Calu3 (cell line): ENCODE data around the gene VRK3. TPM values are rescaled to one million over a fixed set of nuclear protein-coding genes. Genes with fewer than 3 reads are reported as not detected.
A peak's percentile ranks its signal among the peaks of the same experiment; 100 is the strongest.

ENCODE experiments used
- BruUV-seq: library from RNA; stranded (reverse); fragments of 400-500 nt; replicated peaks from 2 replicates; lab custom pipeline; 2021; lab: Mats Ljungman, UMichigan
- CTCF ChIA-PET: fragments of 300-600 bp; sonication (Branson Sonifier 250); formaldehyde crosslinking; loops from one replicate; lab custom pipeline; 2022; ENCODE audit warnings: antibody characterized with exemption; lab: Charles Lee
- DNase-seq: peaks from one replicate; pipeline ENCODE4 v3.0.0; 2022
- H3K27ac Mint-ChIP-seq: one replicate; pipeline ENCODE4 v1.8.0; 2022; ENCODE audit warnings: mixed read lengths; ENCODE audit not compliant: unreplicated experiment
- H3K27me3 Mint-ChIP-seq: one replicate; pipeline ENCODE4 v1.8.0; 2022; ENCODE audit warnings: mixed read lengths; ENCODE audit not compliant: unreplicated experiment
- H3K36me3 Mint-ChIP-seq: one replicate; pipeline ENCODE4 v1.8.0; 2022; ENCODE audit warnings: mild to moderate bottlenecking, moderate library complexity, mixed read lengths; ENCODE audit not compliant: insufficient read depth, unreplicated experiment
- H3K4me1 Mint-ChIP-seq: one replicate; pipeline ENCODE4 v1.8.0; 2022; ENCODE audit warnings: mild to moderate bottlenecking, low read depth, mixed read lengths; ENCODE audit not compliant: unreplicated experiment
- H3K4me3 Mint-ChIP-seq: one replicate; pipeline ENCODE4 v1.8.0; 2022; ENCODE audit warnings: mild to moderate bottlenecking, low read depth, moderate library complexity, mixed read lengths; ENCODE audit not compliant: unreplicated experiment
- H3K9me3 Mint-ChIP-seq: one replicate; pipeline ENCODE4 v1.8.0; 2022; ENCODE audit warnings: low read depth, mixed read lengths; ENCODE audit not compliant: unreplicated experiment
- CTCF ChIP-seq: fragments of 200-600 bp; IDR thresholded peaks from one replicate; pipeline ENCODE4 v1.8.0; 2022; ENCODE audit warnings: antibody characterized with exemption; ENCODE audit not compliant: unreplicated experiment
- intact Hi-C: fragments of 100-400 bp; cut with micrococcal nuclease; formaldehyde crosslinking; loops from one replicate; pipeline ENCODE4 v1.10.0; 2022; ENCODE audit not compliant: unreplicated experiment
- total RNA-seq: library from RNA; stranded (reverse); gene quantifications from 2 replicates; pipeline ENCODE4 v1.2.3, GENCODE V29; 2022

Gene VRK3
- total RNA-seq, 1 experiment from 2014 or later, result 74.5 TPM

DNA sequence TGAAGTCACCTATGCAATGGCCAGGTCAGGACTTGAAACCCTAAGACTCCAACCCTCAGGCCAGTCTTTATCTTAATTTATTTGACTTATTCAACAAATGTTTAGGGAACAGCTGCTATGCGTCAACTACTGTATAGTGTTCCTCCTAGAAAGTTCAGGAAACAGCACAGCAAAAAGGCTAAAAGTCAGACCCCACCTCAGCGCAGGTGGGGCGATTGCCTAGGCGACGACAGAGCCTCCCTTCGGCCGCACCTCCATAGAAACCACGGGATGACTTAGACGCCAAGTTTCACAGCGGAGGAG, 502 bp downstream of the VRK3 start:
- CTCF ChIA-PET, result no interaction called here
- intact Hi-C loops, result loop anchor here (2.0 kb wide), 1 partner anchor 78 kb away; no protein-coding TSS in a partner anchor
- Mint-ChIP-seq H3K27ac (peak overlapping the region; percentile 100), H3K9me3 (peaks cover 3% of the 10 kb centered on the region), H3K4me3 (peak overlapping the region; percentile 99), H3K4me1 (peaks cover 47% of the 10 kb centered on the region), H3K36me3 (peaks cover 63% of the 10 kb centered on the region), H3K27me3 (no peaks in the 10 kb centered on the region)
- DNase-seq, result no peak
- TF ChIP-seq CTCF, result no peak
- no TSS peak for BruUV-seq

- Mint-ChIP-seq H3K4me3 (no peak overlapping the region), H3K36me3 (peaks cover 60% of the 10 kb centered on the region), H3K9me3 (peaks cover 3% of the 10 kb centered on the region), H3K4me1 (peaks cover 47% of the 10 kb centered on the region), H3K27me3 (no peaks in the 10 kb centered on the region), H3K27ac (no peak overlapping the region)
- no peak for DNase-seq
- no peak for TF ChIP-seq CTCF
- CTCF ChIA-PET, result no interaction called here
- intact Hi-C loops, result no loop called here
- no TSS peak for BruUV-seq
Observed at GRCh38 chr19:50022823-50023222, 2.3 kb downstream of the VRK3 start.

DNA sequence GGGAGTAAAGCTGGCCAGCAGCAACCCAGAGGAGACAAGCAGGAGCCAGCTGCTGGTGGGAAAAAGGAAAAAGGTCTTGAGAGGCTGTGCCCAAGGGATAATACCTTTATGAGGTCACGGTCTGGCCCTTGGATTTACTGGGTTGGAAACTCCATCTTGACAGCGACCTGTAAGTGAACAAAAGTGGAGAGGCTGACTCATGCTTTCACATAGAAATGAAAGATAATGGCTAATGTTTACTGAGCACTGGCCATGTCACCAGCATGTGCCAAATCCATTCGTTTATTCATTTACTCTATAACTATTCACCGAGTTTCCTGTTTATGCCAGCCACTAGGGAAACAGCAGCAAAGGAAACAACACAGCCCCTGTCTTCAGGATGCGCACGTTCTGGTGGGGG, 4.7 kb downstream of the VRK3 start:
- Mint-ChIP-seq H3K27me3 (no peaks in the 10 kb centered on the region), H3K4me3 (no peak overlapping the region), H3K27ac (no peak overlapping the region), H3K36me3 (peaks cover 51% of the 10 kb centered on the region), H3K4me1 (peaks cover 27% of the 10 kb centered on the region), H3K9me3 (no peaks in the 10 kb centered on the region)
- no peak for TF ChIP-seq CTCF
- no peak for DNase-seq
- intact Hi-C loops, result no loop called here
- CTCF ChIA-PET, result no interaction called here
- BruUV-seq, result no TSS peak

DNA sequence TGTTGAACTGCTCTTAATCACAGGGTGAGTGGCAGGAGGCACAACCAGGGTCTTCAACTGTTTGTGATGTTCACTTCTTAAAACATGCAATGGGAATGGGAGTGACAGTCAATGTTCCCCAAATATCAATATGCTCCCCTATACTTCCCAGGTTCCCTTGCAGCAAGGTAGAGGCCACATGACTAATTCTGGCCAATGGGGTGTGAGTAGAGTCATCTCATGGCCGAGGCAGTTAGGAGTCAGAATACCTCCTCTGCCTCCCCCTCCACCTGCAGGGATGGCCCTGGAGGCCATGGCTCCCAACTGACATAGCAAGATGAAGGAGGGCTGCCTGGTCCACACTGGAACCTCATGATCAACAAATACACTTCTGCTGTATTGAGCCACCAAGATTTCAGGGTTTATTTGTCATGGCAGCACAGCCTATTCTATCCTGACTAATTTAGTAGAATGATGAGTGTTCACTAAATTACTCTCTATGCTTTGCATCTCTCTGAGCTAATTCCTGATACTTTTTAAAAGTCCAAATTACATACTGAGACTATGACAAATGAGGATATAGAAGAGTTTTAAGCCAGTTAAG, 8.9 kb downstream of the VRK3 start:
- Mint-ChIP-seq H3K9me3 (no peaks in the 10 kb centered on the region), H3K27ac (no peak overlapping the region), H3K4me1 (peaks cover 10% of the 10 kb centered on the region), H3K27me3 (no peaks in the 10 kb centered on the region), H3K4me3 (no peak overlapping the region), H3K36me3 (peaks cover 62% of the 10 kb centered on the region)
- DNase-seq, result no peak
- intact Hi-C loops, result no loop called here
- no peak for TF ChIP-seq CTCF
- CTCF ChIA-PET, result no interaction called here
- no TSS peak for BruUV-seq
